Superior temporal gyrus (tissue), 1 donor: ENCODE measurements around the gene PNMA6F.
"Not testable (repeated sequence)": the region's sequence is repeated elsewhere in the genome, so short reads cannot be mapped to it uniquely, and the experiment has no call there.

Experiments used
- DNase-seq: peaks from one replicate; pipeline ENCODE4 v3.0.0-alpha.2; 2016; ENCODE audit errors: extremely low spot score

PNMA6F gene

DNA sequence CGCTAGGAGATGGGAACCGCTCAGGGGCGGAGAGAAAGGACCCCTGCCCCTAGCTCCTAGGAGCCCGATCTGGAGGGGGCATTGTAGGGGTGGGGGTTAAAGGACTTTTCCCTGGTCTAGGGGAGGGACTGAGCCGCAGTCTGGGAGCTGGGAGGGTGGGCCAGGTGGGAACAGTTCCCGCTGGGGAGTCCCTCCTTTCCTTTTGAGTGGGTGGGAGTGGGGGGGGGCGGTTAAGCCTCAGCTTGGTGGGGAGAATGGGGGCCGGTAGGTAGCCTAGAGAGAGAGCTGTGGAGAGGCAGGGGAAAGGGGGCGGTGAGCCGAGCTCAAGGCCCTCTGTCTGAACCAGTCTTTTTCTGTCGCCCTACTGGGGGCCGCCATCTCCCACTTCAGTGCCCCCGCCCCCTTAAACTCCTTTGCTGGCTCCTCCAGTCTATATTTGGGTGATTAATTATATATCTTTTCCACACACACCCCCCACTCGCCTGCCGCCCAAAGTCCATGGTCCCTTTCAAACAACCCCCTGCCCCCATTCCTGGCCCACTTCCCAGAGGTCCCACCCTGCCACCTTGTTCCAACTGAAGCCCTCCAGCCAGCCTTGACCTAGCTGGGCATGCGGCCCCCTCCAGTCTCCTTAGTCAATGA is 13.2 kb upstream of the PNMA6F start:
- no peak for DNase-seq

DNA sequence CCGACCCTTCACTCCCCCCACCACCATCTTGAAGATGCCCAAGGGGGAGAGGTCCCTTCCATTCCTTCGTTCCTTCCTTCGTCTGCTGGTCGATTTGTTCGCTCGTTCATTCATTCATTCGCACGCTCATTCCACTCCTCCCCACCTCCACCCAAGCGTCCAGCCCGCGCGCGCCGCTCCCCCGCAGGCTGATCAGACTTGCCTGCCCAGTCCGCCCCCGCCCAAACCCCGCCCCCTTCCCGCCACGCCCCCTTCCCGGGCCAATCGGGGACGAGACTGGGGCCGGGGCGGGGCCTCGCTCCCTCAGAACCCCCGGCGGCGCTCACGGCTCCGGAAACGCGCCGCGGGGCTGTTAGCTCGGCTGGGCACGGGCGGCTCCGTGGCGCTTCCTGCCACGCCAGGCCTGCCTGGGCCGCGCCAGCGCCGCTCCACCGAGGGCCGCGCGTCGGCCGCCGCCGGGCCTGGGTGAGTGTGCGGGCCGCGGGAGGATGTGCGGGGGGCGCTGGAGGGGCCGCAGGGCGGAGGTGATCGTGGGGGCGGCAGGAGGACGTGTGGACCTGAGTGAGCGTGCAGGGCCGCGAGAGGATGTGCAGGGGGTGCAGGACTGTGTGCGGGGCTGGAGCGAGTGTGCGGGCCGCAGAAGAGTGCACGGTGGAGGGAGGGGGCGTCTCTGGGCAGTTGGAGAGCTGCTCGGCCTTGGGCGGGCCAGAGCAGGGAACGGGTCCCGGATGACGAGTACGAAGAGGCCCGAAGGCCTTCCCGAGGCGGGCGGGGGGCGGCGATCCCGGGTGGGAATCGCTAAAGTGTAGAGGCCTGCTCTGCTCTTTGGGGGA is 12.5 kb upstream of the PNMA6F start, which contains the start of gene ZNF275:
Gene ZNF275, plus strand, starts transcription at position 333 of the 833 bp plus-strand sequence. CDS start 2,527 bp downstream, outside the sequence.
- peak; percentile 61 for DNase-seq

DNA sequence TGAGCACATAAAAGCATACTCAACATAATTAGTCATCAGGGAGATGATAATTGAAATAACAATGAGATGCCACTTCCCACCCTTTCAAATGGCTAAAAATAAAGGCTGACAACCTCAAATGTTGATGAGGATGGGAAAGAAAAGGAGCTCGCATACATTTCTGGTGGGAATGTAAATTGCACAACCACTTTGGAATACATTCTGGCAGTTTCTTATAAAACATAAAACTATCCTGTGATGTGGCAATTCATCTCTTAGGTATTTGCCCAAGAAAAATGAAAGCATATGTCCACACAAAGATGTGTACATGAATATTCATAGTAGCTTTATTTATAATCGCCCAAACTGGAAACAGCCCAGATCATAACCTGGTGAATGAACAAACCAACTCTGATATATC is 11.7 kb upstream of the PNMA6F start:
- no peak for DNase-seq

DNA sequence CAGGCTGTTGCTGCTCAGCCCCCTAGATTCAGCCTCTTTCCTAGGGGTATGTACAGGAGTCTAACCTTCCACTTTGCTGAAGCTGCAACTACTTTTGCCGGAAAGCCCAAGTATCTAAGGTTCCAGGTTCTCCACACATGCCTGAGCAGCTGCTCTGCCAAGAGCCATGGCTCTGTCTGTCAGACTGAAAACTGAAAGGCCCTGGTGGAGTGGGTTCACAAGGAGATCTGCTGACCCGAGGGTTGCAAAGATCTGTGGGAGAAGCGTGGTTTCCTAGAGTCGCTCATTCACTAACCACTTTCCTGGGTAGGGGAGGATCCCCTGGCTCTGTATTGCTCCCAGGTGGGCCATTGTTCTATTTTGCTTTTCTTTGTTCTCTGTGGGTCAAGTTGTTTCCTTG is 6.0 kb upstream of the PNMA6F start:
- no peak for DNase-seq

DNA sequence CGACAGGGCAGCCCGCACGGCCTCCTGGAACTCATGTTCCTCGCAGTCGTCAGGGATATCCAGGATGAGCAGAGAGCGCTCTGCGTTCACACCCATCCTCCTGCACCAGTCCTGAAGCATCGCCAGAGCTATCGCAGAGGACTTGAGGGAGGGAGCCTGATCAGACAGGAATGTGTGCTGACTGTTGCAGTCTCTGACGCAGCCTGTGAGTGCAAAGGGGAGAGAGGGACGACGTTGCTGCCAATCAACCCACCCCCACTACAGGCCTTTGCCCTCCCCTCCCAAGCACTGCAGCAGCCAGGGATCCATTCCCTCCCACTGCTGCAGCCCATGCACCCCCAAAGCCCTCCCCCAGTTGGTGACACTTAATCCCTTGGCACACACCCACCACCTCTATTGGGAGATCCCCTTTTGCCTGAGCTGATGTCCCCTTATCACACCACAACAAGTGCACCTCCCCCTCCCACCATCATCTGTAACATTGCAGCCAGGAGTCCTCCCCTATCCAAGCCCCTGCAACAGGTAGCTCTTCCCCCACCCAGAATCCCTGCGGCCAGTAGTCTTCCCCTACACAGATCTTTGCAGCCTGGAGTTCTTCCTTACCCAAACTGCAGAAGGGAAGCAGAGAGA is 897 bp downstream of the PNMA6F start:
- DNase-seq = no peak

- not testable (repeated sequence) for DNase-seq
Measured at GRCh38 chrX:153320047-153320443, 1.5 kb downstream of the PNMA6F start.

DNA sequence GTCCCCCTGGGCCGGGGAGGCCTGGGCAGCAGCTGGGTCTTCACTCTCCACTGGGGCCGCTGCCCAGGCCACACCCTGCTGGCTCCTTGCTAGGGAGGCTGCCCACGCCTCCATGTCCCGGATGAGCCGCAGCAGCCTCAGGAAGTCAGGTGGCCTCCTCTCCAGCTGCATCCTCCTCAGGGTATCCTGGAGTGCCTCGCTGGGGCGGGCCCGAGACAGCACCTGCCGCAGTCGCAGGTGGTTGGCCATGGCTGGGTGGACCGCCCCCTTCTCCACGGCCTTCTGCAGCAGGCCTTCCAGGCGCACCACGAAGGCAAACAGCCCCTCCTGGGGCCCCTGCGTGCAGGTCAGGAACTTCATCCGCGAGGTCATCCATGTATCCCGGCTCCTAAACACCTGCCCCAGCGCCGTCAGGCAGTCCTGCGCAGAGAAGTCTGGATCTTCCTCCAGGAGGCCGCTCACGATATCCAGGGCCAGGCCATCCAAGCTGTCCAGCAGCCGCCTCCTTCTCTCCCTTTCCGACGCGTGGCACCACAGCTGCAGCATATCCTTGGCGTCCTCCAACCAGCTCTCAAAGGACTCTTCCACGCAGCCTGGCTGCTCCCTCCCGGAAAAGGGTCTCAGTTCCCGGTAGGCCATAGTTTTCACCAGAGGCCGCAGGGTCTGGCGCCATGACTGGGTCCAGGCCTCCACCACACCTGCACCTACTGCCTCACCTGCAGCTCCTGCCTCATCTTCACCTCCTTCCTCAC is 2.1 kb downstream of the PNMA6F start:
- no peak for DNase-seq

DNA sequence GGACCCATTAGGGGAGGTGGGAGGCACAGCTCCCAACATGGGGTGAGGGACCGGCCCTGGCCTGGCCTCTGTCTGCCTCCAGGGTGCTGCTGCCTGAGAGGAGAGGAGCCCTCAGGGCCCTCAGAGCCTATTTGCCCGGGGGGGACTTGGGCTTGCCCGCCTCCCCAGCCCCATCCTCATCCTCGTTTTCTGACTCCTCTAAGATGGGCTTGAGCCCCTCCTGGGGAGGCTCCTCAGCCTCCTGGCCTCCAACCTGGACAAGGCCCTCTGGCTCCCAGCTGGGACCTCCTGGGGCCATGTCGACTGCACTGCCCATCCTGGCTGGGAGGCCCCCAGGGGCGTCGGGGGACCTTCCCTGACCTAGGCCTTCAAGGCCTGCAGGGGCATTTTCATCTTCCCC is 2.8 kb downstream of the PNMA6F start:
- DNase-seq = no peak

DNA sequence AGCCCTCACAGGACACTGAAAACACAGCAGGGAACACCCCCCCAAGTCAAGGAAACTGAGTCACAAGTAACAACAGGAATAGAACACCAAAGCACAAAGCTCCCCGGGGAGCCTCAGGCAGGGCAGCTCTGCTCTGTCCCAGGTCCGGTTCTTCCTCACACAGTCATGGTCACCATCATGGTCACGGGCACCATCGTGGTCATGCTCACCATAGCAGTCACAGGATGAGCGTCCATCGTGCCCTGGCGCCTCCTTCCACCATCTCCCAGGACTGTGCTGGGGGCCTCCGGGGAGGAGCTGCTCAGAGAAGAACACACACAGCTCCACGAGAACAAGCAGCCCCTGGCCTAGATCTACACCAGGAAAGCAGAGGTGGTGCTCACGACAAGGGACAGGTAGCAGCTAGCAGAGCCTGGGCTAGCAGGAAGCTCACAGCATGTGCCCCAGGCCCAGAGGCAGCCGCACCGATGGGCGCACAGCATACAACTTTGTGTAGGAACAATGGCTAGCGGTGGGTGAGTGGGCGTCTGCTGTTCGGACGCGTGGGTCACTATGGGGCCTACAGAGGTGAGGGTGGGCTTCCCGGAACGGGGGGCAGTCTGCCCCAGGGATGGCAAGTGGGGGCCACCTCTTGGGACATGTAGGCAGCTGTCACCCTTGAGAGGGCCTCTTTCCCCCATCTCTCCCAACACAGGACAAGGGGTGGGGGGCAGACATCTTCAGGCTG is 3.4 kb downstream of the PNMA6F start:
- DNase-seq = no peak

- DNase-seq = no peak
Measured at GRCh38 chrX:153317306-153317705, 4.3 kb downstream of the PNMA6F start.

GRCh38 chrX:153312842-153313241 is 8.7 kb downstream of the PNMA6F start:
- DNase-seq = no peak

DNA sequence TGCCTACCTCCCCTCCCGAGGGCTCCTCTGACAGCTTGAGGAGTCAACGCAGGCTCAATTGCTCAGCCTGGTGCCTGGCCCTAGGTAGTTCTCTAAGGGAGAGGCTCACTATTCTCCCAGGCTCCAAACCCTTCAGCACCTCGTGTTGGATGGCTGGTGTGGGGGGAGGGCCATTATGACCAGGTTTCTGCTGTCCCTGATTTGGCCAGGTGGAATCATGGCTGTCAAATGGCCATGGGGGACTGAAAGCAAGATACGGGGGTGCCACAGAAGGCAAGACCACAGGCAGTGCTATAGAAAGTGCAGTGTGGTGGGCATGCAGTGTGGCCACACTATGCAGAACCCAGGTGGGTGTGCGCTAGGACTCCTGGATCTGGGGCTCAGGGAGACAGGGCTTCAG is 9.5 kb downstream of the PNMA6F start:
- no peak for DNase-seq

DNA sequence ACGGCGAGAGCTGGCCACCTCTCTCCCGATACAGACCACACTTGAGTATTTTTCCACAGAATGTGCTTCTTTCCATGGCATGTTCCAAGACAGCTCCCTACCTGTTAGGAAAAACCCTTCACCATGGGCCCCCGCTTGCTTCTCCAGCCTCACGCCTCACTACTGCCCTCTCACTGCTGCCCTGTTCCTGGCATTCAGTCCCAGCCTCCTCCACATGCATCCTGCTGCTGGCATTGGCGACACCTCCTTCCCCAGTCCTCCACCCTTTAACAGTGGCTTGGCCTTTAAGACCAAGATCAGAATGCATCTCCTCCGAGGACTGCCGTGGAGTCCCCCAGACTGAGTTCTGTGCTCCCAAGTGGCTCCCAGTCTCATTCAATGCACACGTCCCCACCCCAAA is 10.7 kb downstream of the PNMA6F start:
- no peak for DNase-seq

DNA sequence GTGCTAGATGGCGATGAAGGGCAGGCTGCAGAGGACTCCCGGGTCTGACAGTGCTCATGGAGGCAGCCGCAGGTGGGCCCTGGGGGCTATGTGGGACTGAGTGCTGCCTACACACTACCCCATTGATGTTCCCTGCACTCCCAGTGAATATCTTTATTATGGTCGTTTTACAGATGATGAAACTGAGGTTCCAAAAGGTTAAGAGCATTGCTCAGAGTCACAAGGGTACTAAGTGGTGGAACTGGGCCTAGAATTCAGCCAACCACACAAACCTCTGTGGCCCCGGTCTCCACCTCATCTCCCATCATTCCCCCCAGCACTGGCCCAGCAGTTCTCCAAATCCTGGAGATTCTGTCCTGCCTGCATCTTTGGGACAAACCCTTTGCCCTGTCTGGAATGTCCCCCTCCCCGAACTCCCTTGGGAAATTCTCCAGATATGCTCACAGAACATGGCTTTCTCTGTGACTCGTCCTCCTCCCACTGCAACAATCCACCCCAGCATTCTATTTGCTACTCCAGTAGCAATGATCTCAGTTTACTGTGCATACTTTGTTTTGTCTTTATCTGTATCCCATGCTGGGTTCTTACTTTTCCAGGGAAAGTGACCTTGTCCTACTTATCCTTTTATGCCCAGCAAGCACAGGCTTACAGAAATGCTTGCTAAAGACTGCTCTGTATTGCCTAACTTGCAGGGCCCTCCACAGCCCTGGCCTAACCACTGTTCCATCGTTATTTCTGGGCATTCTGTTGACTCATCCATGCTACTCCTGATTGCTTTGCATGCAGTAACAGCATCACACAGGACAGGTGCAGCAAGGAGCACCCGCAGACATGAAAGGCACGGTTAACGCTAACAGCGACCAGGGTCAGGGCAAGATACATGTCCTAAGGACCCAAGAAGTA is 14.0 kb downstream of the PNMA6F start:
- DNase-seq = no peak

DNA sequence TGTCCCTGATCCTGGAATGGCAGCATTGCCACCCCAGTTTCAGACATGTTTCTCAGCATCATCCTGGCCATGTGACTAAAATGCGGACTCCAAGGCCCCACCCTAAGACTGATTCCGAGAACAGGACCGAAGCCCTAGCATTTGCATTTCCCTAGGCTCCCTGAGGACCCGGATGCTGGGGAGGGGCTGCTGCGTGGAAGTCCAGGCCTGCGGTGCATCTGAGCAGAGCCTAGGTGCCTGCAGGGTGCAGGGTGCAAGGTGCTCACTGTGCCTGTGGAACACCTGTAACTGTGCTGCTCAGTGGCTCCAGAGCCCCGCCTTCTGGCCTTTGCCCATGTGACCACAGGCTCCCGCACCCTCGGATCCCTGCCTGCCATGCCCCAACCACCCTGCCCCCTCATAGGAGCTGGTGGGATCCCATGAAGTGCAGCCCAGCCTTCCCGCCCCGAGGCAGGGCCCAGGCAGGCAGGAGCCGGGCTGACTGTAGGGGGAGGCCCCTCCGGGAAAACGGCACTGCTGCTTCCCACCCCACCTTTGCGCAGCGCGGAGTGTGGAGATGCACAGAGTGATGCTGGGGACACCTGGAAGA is 14.9 kb downstream of the PNMA6F start:
- no peak for DNase-seq

- no peak for DNase-seq
Measured at GRCh38 chrX:153305972-153306371, 15.6 kb downstream of the PNMA6F start.

GRCh38 chrX:153304988-153305736 is 16.4 kb downstream of the PNMA6F start:
- DNase-seq = no peak

DNA sequence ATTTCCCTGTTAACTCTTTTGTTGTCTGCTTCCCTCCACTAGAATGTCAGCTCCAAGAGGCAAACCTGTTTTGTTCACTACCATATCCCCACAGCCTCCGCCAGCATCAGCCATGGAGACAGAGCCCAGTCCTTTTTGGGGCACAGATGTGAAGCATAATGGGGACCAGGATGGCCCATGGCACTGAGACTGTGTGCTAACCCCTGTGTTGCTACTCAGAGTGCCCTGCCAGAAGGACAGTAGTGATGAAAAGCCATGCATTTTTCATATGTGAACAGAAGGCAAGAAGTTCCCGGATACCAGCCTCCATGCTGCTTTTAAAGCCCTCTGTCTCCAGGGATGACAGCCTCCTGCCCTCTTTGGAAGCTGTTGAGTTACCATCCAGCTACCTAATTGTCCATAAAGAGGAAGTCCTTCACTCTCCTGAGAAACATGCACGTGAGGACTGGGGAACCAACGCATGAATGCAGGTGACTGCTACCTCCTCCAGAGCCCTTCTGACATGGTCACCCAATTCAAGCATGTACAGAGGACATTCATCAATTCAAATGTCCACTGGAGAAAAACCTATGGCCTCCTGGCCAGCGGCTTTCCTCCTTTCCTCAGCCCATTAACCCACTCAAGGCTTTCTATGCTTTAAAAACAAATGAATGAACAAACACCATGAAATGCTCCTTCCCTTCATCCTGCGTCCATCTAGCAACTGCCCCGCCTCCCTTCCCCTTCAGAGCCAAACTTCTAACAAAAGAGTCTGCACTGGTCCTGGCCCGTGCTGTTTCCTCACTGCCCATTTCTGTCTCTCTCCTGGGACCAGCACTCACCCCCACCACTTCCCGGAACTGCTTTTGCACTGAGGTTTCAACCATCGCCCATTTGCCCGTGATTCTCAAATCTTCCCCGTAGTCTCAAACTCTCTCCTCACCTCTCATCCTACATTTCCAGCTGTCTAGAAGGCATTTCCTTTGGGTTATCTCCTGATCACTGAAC is 18.0 kb downstream of the PNMA6F start:
- DNase-seq = no peak
